ENCODE measurements around the gene DPP4.

DPP4 gene

DNA sequence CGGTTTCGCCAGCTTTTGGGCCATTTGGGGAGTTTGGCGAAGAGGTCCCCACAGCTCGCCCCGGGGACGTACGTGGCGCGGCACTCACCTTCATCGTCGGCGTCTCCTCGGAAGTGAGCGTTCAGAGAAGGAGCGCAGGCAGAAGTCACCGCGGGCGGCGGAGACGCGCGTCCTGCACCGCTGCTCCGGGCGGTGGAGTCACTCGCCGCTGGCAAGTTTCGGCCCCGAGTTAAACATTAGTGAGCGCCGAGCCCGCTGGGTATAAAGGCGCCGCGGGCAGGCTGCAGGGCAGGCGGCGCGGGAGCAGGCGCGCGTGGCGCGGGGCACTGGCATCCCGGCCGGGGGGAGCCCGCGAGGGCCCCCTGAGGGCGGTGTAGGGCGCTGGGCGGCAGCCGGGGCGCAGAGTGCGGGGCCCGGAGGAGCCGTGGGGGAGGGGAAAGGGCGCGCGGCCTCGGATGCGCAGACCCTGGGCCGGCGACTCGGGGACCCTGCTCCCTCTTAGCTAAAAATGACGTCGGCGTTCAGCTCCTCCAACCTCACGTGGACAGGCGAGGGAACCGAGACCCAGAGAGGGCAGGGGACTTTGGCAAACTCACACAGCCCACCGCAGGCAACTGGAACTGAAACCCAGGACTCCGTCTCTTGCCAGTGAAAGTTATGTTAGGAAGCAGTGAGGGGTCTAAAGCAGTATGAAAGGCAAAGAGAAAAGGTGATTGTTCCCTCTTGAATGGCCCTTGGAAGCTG lies at the start of gene DPP4:
Gene DPP4 (minus strand): TSS at position 328 of the 744 bp plus-strand sequence. CDS start 234 bp downstream, at position 94.
- peak; percentile 17 for DNase-seq

DNA sequence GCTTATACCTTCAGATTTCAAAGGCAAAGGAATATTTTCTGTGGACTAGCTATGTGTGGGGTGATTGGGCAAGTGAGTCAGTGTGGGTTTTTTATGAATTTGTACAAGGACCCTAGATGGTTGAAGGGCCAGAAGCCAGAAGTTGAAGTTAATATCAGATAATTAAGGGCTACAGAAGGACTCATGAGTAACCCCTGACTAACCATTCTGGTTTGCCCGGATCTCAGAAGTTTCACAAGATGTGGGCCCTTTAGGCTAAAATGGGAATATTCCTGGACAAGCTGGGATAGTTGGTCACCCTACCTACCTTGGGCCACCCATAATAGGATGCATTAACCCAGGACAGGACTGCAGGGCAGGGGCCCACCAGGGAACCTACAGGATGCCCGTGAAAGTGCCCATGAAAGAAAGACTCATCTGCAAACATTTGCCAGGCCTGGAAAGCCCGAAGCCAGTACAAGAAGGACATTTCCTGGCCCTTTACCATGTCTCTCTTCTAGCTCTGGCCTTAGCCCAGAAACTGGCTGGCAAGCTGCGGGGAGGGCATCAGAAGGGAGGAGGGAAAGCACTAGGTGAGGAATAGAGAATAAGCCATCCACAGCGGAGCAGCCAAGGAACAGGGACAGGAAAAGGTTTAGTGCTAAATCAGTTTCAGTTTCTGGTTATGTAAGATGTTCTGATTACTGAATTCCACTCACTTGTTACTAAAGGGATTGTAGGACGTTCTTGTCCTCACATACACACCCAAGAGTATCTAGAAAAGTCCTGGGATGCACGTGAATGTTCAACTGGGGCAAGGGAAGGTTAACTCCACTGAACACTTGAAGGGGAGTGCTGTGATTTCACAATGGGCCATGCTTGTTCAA lies 44.4 kb upstream of the DPP4 start:
- DNase-seq = peak; percentile 77

DNA sequence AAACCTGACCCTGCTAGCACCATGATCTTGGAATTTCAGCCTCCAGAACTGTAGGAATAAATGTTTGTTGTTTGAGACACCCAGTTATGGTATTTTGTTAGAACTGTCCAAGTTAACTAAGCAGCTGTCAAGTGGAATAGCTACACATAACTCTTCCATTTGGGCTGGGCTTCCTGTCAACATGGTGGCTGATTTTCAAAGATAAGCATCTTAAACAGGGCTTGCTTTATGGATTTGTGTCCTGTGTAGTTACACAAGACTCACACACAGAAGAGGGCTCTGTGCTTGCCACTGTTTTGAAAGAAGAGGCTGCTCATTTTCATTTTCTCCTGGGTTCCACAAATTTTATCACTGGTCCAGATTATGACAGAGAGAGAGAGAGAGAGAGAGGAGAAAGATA lies 42.3 kb upstream of the DPP4 start:
- no peak for DNase-seq

DNA sequence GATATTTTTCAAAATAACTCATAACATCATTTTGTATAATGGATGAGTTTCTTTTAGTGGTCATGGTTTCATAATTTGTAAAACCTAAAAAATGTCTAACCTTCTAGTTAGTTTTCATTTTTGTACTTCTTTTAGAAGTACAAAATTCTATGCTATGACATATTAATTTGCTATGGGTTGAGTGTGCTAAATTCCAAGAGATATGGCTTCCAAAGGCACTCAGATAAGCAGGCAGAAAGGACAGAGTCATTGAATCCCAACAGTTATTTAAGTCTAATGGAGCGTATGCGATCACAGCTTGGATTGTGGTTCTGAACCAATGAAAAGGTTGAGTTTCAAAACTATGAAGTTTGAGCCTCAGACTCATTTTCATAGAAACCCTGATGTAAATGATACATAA lies 41.1 kb upstream of the DPP4 start:
- DNase-seq = no peak

DNA sequence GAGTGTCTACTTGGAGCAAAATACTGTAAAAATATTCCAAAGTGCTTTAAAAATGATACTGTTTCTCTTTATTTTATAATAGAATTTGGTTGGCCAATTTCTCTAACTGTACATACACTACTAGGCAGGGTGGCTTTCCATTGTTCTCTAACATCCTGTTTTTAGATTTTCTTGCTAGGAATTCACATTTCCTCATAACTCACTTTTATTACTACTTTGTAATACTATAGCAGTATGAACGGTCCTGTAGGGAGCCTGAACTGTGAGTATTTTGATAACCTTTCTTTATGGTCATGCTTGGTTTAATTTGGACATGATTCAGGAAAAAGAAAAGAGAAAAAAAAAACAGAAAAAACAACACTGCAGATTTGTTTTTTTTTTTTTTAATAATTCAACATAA lies 40.3 kb upstream of the DPP4 start:
- DNase-seq = peak; percentile 39

DNA sequence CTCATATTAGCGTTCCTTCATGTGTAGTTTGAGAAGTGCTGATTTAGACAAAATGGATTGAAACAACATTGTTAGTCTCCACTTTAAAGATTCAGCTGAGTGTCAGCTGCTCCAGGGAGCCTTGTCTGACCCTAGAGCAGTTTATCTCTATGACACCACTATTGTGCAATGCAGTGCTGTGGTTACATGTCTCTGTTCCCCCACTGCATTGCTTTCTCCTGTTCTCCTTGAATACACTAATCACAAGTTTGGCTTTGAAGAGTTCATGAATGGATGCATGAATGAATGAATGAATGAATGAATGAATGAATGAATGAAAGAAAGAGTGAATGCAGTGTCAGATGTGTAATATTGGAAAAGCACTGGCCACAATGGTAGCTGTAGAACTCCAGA lies 39.8 kb upstream of the DPP4 start:
- DNase-seq = peak; percentile 88

DNA sequence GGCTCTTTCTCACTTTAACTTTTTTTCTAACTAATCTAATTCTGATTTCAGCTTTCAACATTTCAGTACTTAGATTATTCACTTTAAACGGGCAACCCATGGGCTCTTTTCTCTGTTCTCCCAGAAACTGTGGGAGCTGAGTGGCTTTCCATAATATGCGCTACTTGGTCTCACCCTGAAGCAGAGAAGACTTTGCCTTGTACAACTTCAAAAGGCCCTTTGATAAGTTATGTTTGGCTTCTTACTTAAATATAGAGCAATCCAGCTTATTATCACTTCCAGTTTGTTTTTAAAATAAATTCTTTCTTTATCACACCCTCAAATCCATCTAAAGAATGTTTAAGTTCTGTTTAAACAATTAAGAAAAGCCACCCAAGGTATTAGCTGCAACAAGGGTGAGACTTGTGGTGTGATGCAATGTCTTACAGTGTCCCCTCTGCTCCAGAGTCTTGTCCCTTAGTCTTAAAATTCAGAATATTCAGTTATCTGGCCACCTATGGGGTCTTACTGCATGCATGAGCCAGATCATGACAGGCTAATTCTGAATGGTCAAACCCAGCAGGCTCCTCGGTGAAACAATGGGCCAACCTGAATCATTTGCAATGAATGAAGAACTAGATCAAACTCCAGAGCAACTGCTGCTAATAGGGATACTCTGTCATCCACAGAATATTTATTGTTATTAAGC lies 39.2 kb upstream of the DPP4 start:
- DNase-seq = no peak

DNA sequence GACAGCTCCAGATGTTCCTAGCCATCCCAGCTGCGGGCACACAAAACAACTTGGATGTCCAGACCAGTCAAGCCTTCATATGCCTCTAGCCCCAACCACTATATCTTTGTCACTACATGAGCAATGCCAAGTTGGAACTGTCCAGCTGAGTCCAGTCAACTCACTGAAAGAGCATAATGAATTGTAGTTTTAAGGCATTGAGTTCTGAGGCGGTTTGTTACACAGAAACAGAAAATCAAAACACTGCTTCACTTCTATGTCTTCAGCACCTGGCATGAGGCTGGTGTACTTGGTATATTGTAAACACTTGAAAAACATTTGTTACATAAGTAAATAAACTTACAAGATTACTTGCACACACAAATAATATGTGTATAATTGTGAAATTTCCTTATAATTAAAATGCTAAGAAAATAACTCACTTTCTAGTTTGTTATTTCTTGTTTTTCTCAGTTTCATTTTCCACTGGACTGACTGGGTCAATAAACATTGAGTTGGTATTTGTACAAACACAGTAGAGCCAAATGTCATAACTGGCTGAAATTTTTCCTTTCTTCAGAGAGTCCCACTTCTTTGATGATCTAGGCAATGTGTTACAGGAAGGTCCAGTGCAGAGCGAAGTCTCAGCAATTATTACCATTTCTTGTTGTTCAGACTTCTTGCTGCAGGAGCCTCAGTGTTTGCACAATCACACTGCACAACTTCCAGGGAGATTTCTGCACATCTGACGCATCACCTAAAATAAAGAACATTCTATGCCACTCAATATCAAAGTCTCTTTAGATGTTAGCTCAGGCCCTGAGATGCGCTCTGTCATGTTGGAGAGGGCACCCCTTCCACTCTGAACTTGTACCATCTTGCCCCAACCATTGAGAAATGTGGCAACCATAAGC lies 38.2 kb upstream of the DPP4 start:
- DNase-seq = peak; percentile 72

DNA sequence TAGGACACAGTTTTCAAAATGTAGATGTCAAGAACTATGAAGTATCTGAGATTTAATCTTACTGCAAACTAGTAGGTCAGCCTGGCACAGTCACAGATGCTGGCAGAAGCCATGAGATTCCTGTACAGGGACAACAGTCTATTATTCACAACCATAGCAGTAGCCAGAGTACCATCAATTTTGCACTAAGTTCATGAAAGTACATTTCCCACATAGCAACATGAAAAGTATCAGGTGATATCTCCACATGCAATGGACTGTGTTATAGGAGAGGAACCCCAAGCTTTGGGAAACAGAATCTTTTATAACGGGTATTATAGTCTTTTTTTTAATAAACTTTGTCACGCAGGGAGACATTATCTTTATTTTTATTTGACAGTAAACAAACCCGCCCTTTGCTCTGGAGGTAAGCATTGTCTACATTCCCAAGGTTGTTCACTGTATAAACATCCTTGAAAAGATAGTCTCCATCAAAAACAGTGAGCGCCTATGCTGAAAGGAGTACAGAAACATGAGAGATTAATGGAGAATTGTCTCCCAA lies 33.4 kb upstream of the DPP4 start:
- DNase-seq = no peak

DNA sequence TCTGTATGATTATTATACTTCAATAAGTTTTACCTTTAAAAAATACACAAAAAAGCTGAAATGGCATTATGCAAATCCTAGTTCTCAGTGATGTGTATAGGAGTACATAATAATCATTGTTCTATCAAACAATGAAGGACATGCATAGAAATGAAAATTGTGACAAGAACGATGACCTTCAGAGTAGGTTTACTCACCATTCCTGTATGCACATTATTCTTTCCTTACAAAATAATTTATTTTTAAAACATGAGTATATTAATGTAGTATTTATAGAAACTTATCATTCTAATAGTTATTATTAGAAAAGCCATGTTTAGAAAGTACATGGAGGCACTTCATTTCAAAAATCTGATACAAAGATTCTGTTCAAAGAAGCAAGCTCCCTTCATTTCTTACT lies 32.7 kb upstream of the DPP4 start:
- DNase-seq = no peak

DNA sequence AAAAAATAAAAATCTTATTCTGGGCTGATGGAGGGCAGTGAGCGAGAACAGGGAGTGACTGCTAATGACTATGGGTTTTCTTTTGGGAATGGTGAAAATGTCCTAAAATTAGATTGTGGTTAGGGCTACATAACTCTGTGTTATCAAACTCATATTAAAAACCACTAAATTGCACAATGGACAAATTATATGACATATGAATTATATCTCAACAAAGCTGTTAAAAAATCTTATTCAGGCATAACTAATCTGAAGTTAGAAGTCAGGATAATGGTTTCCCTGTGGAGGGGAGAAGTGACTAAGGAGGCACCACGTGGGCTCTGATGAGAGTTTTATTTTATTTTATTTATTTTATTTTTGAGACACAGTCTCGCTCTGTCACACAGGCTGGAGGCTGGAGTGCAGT lies 32.1 kb upstream of the DPP4 start:
- DNase-seq = no peak

DNA sequence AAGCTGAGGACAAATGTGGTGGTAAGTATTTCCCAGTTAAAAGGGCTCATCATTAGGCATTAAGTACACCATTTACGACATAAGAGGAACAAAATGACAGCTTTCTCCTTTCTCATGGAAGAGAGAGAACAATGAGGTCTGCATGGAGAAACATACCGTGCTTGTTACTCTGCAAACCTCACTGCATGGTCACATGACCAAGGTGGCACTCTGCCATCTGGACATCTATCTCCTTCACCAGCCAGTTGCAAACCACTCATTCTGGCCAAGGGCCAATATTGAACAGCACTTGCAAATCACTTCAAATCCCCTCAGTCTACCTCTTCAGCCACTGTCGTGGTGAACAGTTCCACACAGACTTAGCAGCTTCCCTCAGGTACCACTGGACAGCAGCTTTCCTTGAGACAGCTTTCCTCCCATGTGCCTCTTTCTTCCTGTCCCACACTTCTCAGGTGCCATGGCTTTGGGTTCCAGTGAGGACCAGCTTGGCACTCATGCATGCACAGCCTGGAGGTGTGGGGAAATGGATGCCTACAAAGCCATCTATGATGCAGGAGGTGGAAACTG lies 29.5 kb upstream of the DPP4 start:
- no peak for DNase-seq

DNA sequence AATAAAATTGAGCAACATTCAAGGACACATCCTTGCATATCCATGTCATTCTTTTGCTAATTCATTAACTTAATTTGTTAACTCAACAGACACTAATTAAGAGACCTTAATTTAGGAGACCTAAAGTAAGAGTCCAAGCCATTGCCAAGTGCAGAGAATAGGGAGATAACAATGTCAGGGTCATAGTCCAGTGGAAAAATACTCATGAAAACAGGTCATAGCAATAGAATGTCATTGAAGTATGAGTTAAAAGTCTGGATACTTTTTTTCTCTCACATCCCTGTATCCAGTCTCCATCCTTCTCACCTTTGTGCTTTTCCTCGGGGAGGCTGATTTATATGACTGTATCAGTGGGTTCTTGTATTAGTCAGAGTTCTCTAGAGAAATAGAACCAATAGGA lies 26.6 kb upstream of the DPP4 start:
- DNase-seq = no peak

DNA sequence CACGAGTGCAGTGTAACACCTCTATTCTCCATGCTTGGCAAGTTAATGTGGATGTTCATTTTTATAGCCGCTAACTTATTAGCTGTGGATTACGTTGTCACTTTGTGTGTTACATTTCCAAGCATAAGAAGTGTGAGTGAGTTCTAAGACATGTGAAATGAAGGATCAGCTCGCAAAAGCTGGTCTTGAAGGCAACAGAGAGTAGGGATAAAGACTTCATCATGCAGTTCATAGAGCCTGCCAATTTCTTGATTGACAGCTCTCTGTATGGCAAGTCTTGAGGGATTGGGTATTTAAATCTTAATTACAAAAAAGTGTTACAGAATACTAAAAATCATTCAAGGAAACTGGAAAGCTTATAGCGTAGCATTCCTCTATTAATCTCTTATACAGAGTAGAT lies 25.8 kb upstream of the DPP4 start:
- DNase-seq = no peak

DNA sequence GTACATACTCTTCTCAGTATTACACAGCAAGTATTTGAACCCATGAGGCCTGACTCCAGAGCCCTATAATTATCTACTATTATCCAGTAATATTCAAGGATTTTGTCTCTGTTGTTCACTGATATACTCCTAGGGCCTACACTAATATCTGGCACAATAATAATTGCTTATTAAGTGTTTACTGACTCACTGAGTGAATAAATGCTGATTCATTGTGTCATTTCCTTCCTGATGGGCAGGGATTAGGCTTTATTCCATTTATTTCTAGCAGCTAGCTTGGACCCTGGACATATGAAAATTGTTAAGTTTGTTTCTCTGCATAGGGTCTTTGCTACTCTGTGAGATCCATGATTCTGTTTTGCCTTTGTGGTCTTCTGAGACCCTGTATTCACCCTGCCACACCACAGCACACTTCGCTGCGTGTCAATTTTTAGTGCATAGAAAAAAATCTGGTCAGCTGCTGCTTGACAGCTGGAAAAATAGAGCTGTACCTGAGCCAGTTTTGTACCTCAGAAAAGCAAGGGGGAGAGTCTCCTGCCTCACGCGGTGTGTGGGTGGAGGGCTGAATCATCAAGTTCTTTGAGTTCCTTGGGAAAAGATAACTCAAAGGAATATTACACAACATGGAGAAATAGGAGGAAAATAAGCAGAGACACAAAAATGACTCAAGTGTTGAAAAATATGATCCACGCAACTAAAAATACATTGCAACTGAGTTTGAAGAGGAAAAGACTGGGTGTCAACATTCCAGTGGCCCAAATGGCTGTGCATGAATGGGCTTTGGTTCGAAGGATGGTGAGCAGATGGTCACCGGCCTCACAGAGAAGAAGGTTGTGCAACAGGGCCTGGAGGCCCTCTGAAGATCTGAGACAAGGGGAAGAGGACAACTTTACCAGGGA lies 18.9 kb upstream of the DPP4 start:
- peak; percentile 88 for DNase-seq

DNA sequence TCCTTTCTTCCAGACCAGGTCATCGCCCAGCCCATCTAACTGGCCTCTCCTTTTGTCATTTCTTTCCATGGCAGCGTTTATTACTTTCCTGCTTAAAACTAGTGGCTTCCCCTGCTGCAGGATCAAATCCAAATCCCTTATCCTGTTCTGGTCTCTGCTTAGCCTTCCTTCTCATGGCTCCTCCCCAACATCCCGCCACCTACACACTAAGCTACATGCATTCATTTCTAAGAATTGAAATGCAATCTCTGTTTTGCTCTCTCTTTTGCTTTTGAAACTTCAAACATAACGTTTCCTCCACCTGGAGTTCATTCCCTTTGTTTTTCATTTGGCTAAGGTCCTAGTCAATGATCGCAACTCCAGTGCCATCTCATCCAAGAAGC lies 18.0 kb upstream of the DPP4 start:
- DNase-seq = no peak

DNA sequence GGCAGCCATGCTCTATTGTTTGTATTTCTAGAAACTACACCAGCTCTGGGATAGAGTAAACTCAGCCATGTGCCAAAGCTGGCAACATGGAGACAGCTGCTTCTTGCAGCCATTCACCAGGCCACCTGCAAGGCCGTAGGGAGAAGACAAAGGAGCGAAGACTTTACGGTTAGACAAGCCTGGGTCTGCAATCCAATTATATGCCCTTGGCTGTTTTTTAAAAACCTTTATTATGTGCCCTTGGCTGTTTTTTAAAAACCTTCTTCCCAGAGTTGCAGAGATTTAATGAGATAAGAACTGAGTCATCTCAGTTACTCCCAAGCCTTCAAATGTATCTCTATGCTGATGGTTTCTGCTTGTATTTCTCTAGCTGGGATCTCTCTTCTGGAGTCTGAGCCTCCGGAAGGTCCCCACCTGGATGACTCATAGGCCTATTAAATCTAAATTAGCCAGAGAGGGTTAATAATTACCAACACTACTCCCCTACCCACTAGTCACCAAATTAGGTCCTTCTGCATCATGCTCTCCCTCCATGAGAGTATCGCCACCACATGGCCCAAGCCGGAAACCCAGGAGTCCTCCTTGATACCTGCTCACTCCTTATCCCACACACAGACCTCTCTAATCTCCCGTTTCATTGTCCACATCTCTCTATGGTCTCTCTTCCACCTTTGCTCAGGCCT lies 17.5 kb upstream of the DPP4 start:
- DNase-seq = no peak

DNA sequence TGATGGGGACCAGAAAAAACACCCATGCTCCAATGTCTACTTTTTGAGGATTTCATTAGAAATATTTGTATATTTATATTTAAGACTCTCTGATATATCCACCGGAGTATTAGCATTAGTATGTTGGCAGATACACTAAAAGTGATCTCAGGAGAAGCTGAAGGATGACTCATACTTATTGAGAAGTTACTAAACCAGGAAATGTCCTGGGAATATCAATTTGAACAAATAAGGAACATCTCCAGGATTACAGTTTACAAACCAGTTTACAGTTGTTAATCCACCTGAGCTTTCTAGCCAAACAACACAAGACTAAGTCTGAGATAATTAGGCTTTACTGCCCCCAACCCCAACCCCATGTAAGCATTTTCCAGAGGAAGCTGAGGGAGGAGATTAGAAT lies 16.1 kb upstream of the DPP4 start:
- DNase-seq = no peak

DNA sequence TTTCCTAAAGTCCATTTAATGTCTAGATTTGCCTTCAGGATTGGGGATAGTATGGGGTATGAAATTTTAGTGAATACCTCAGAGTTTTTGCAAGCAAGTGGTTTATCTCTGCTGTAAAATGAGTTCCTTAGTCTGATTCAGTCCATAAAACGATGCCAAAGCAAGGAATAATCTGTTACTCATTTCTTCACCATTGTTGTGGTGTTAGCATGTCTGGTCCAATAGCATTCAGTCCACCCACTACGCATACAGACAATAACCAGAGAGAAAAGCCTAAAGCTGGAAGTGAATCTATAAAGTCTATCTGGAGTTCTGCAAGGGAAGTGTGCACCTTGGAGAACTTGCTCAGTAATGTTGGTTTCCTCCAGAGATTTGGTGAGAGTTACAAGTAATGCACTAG lies 12.9 kb upstream of the DPP4 start:
- DNase-seq = no peak
